Eye (tissue), 1 donor: ENCODE measurements around the gene MEDAG.
A peak's percentile ranks its signal among the peaks of the same experiment; 100 is the strongest.

Experiments used
- DNase-seq: peaks from one replicate; pipeline ENCODE4 v3.0.0-alpha.2; 2015

The MEDAG gene

DNA sequence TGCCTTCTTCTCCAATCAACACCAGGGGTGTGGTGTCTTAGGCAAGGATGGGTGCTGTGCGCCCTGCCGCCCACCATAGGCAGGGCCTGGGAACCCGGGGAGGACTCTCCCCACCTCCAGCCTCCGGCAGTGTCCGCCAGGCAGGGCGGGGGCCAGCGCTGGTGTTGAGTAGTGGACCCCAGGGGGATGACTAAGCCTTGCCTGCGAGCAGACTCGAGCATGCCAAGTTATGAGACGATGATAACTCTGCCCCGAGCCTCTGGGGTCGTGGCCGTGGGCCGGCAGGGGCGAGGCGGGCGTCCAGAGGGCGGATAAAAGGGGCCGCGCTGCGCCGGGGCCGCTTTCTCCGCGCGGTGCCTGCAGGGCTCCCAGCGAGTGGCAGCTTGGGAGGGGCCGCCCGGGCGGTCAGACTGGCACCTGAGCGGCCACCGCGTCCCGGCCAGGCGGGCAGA lies at the start of gene MEDAG:
Gene MEDAG (plus strand): TSS at position 340 of the 452 bp plus-strand sequence. CDS start 245 bp downstream, outside the sequence.
- DNase-seq: peak; percentile 68

DNA sequence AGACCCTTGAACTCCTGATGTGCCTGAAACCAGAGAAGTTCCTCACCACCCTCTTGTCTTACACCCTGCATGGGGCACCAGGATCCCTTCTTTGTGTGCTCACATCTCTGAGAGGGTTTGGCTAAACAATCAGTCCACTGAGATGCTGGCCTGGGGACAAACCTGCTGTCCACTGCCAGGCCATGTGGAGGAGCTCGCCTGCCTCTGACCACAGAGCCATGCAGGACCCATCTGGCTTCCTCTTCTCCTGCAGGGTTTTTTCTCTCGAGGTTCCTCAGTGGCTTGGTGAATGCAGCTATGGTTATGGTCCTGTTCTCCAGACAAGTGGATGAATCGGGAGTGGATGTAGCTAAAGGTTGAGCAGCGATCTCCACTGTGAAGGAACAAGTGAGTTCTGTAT lies 49.1 kb upstream of the MEDAG start:
- no peak for DNase-seq

- no peak for DNase-seq
These were observed 48.4 kb upstream of the MEDAG start for GRCh38 chr13:30857636-30858035.

- DNase-seq: no peak
These were observed 46.7 kb upstream of the MEDAG start for GRCh38 chr13:30859326-30859725.

GRCh38 chr13:30861163-30861562 lies 44.9 kb upstream of the MEDAG start:
- DNase-seq: no peak

DNA sequence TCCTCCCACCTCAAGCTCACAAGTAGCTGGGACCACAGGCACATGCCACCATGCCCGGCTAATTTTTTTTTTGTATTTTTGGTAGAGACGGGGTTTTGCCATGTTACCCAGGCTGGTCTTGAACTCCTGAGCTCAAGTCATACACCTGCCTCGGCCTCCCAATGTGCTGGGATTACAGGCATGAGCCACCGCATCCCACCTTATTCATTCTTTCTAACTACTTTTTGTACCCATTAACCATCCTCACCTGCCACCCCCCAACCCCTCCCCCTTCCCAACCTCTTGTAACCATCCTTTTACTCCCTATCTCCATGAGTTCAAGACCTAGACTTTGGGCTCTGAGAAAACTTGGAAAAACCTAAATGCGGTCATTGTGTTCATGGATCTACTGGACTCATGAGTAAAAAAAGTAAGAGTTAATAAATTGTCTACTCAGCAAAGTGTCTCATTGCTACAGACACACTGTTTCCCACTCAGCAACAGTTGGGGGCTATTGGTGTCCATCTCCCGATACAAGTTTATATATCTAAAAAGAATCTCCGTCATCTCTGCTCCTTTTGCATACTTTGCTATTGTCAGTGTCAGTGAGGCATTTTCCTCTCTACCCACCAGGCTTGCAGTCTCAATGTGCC lies 44.1 kb upstream of the MEDAG start:
- no peak for DNase-seq

DNA sequence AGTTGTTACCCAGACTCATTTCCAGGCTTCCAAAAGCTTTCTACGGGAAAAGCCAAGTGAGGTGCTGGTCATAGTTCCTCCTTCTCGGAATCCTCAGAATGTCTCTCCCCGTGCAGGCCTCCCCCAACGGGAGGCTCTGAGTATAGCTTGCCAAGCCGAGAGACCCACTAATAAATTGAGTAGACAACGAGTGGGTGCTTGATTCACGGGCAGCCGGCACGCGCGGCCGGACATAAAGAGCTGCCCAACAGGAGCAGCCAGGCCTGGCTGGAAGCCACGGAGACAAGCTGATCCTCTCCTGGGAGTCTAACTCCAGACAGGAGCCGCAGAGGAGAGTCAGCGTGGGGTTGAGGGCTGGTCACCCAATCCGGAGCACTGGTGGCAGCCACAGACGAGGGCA lies 43.4 kb upstream of the MEDAG start:
- DNase-seq: no peak

- DNase-seq: no peak
These were observed 42.8 kb upstream of the MEDAG start for GRCh38 chr13:30863231-30863630.

- no peak for DNase-seq
These were observed 42.3 kb upstream of the MEDAG start for GRCh38 chr13:30863796-30864195.

GRCh38 chr13:30864433-30865122 lies 41.5 kb upstream of the MEDAG start:
- peak; percentile 85 for DNase-seq

- DNase-seq: peak; percentile 94
These were observed 40.7 kb upstream of the MEDAG start for GRCh38 chr13:30865123-30866049.

- peak; percentile 60 for DNase-seq
These were observed 39.4 kb upstream of the MEDAG start for GRCh38 chr13:30866677-30867076.

DNA sequence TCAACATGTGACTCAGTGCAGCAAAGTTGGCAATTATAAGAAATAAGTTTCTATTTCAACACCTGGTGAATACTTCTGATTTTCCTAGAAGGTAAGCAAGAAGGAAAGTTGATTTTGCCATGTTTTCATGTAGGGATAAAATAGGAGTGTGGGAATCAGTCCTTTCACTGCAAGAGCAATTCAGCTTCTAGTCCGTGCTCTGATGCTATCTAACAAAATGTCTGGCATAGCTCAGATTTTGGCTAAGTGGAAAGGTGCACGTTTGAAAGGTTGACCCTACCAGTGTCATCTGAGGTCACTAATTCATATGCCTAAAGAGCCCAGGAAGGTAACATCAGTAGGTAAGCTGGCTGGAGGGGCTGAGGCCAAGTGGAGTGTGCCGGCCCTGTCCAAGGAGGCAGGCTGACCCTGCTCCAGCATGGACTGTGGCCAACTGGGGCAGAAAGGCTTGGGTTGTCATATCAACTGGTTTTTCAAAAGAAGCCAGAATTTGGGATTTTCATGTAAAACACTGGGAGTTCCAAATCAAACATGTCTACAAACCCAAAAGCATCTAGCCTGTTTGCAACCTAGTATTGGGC lies 38.9 kb upstream of the MEDAG start:
- no peak for DNase-seq

DNA sequence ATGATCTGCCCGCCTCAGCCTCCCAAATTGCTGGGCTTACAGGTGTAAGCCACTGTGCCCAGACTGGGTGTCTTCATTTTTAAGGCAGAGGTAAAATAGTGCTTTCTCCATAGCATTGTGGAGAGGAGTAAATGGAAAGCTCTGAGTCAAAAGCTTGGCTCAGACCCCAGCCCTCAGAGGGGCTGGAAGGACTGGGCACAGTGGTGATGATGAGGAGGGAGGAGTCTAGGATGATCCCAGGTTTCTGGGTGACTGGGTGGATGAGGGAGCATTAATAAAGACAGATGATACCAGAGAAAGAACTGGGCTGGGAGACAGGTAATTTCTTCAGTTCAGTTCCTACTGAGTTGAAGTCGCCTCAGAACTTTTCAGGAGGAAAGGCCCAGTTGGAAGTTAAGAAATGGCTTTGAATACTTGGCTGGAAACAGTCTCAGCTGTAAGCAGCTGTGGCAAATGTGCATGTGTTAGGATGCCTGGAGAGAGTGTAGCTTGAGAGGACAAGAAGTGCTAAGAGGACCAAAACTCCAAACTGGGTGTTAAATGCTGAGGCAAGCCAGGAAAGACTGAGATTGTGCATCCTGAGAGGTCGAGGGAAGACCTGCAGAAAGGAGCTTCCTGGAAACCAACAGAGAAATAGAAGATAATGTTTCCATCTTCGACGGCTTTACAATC lies 37.1 kb upstream of the MEDAG start:
- no peak for DNase-seq

DNA sequence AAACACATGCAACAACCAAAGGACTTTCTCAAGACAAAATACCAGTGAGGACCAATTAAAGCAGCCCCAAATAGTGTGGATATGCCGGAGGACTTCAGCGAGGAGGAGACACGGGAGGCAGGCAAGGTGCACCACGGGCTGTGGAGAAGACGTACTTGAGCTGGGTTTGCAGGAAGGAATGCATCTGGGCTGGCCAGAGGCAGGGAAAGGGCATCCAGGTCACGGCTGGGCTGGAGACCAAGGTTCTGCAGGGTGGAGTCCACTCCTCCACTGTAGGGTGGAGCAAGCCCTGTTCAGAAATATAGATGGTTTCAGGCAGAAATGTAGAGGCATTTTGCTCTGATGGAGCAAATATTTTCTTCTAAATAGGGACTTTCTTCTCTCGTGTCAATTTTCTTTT lies 36.6 kb upstream of the MEDAG start:
- no peak for DNase-seq

- DNase-seq: peak; percentile 64
These were observed 35.8 kb upstream of the MEDAG start for GRCh38 chr13:30870049-30870884.

GRCh38 chr13:30870916-30871587 lies 35.0 kb upstream of the MEDAG start:
- no peak for DNase-seq

GRCh38 chr13:30871588-30872275 lies 34.3 kb upstream of the MEDAG start:
- peak; percentile 60 for DNase-seq

GRCh38 chr13:30872276-30872594 lies 33.8 kb upstream of the MEDAG start:
- DNase-seq: no peak

- DNase-seq: peak; percentile 81
These were observed 33.2 kb upstream of the MEDAG start for GRCh38 chr13:30872685-30873461.
